HepG2 (cell line): ENCODE data around the gene GADD45A. TPM values are rescaled to one million over a fixed set of nuclear protein-coding genes. Genes with fewer than 3 reads are reported as not detected.

Experiments
- ATAC-seq: fragments of 200-7000 bp; cut with Tn5 transposase; 3 replicates; pipeline ENCODE4 v1.9.1; 2020; ENCODE audit warnings: mild to moderate bottlenecking, moderate library complexity
- BruUV-seq: library from RNA; stranded (reverse); fragments of 400-500 nt; replicated peaks from 2 replicates; lab custom pipeline; 2021; lab: Mats Ljungman, UMichigan
- CTCF ChIA-PET: fragments of 300-600 bp; formaldehyde crosslinking; extraction: SDS; loops from one replicate; lab custom pipeline; 2021; ENCODE audit warnings: low total read pairs, inconsistent platforms, low intra/inter-chr PET ratio; lab: Yijun Ruan, JAX
- POLR2A ChIA-PET: fragments of 350-600 bp; sonication (Branson Sonifier 250); formaldehyde crosslinking; loops from one replicate; lab custom pipeline; 2020; ENCODE audit warnings: antibody characterized with exemption, inconsistent platforms; lab: Yijun Ruan, JAX
- DNase-seq: peaks from one replicate; pipeline ENCODE4 v3.0.0-alpha.2; 2015; ENCODE audit warnings: low spot score
- FAIRE-seq: peaks from 3 replicates; lab custom pipeline; 2011; peaks lifted over from hg19 to GRCh38; lab: Jason Lieb, UNC
- H2AFZ ChIP-seq: one replicate; pipeline ENCODE4 v1.6.1; 2011; ENCODE audit warnings: low read length, inconsistent platforms
- H3K27ac ChIP-seq: fragments of 300-600 bp; 3 replicates; pipeline ENCODE4 v1.8.0; 2011; ENCODE audit warnings: mixed run types, mild to moderate bottlenecking, mixed read lengths, low read length, inconsistent platforms; ENCODE audit not compliant: insufficient read depth; ENCODE audit errors: extremely low read length
- H3K27me3 ChIP-seq, 2 experiments: fragments of 200-600 bp in 1 of 2; 2 replicates in 1 of 2; 3 replicates in 1 of 2; pipeline versions ENCODE4 v1.6.0 to v1.8.0; 2011; ENCODE audit warnings: low read length in 2 of 2, mild to moderate bottlenecking in 2 of 2, moderate library complexity in 2 of 2, inconsistent platforms in 1 of 2; ENCODE audit not compliant: insufficient read depth in 2 of 2, control insufficient read depth in 1 of 2
- H3K36me3 ChIP-seq, 2 experiments: fragments of 200-600 bp in 1 of 2; replicated peaks in 1 of 2; 2 replicates in 1 of 2; 3 replicates in 1 of 2; pipeline versions ENCODE4 v1.5.1 to v1.8.0; 2011; ENCODE audit warnings: low read length in 2 of 2, inconsistent platforms in 1 of 2; ENCODE audit not compliant: insufficient read depth in 2 of 2, control insufficient read depth in 1 of 2
- H3K4me1 ChIP-seq: 2 replicates; pipeline ENCODE4 v1.5.1; 2012; ENCODE audit warnings: low read length, inconsistent platforms; ENCODE audit not compliant: insufficient read depth
- H3K4me2 ChIP-seq: 2 replicates; pipeline ENCODE4 v1.6.0; 2011; ENCODE audit warnings: low read depth, low read length, inconsistent platforms
- H3K4me3 ChIP-seq, 3 experiments: fragments of 200-600 bp in 1 of 3; sonication (generic), shearing (Covaris generic) in 1 of 3; replicated peaks in 1 of 3; 2 replicates each; pipeline ENCODE4 v1.5.1; 2011 to 2016; ENCODE audit warnings: low read length in 3 of 3, inconsistent platforms in 2 of 3, low read depth in 2 of 3, mild to moderate bottlenecking in 2 of 3, control low read depth in 1 of 3, mixed read lengths in 1 of 3; ENCODE audit not compliant: insufficient read depth in 1 of 3
- H3K79me2 ChIP-seq: one replicate; pipeline ENCODE4 v1.6.1; 2011; ENCODE audit warnings: low read length, inconsistent platforms; ENCODE audit not compliant: insufficient read depth
- H3K9ac ChIP-seq: 2 replicates; pipeline ENCODE4 v1.6.0; 2011; ENCODE audit warnings: mild to moderate bottlenecking, low read depth, low read length, inconsistent platforms; ENCODE audit not compliant: insufficient read depth
- H3K9me3 ChIP-seq: 2 replicates; pipeline ENCODE4 v1.5.1; 2012; ENCODE audit warnings: mild to moderate bottlenecking, low read length
- H4K20me1 ChIP-seq: 2 replicates; pipeline ENCODE4 v1.6.0; 2011; ENCODE audit warnings: inconsistent platforms, mild to moderate bottlenecking, low read length, moderate library complexity; ENCODE audit not compliant: insufficient read depth
- CBX1 ChIP-seq: IDR thresholded peaks from one replicate; pipeline ENCODE4 v1.6.1; 2016; ENCODE audit warnings: antibody characterized with exemption, low read depth
- FLYWCH1 ChIP-seq: sonication (generic); formaldehyde crosslinking; IDR thresholded peaks from 2 replicates; pipeline ENCODE4 v1.8.1; 2023; ENCODE audit warnings: mild to moderate bottlenecking, missing genetic modification reagents
- HIVEP1 ChIP-seq: sonication (generic); formaldehyde crosslinking; IDR thresholded peaks from 2 replicates; pipeline ENCODE4 v1.4.0; 2020; ENCODE audit warnings: mild to moderate bottlenecking, missing genetic modification reagents
- KDM5A ChIP-seq: fragments of 200-600 bp; sonication (generic); IDR thresholded peaks from 2 replicates; pipeline ENCODE4 v1.7.0; 2018; ENCODE audit warnings: antibody characterized with exemption, mild to moderate bottlenecking, low read length, borderline replicate concordance
- KLF12 ChIP-seq: sonication (generic); formaldehyde crosslinking; IDR thresholded peaks from 2 replicates; pipeline ENCODE4 v1.4.0; 2020; ENCODE audit warnings: missing genetic modification reagents, borderline replicate concordance
- MBD4 ChIP-seq: IDR thresholded peaks from 2 replicates; pipeline ENCODE4 v1.6.1; 2012; ENCODE audit warnings: low read length, inconsistent platforms, borderline replicate concordance
- NCOA1 ChIP-seq: sonication (generic); formaldehyde crosslinking; IDR thresholded peaks from 2 replicates; pipeline ENCODE4 v1.9.0; 2021; ENCODE audit warnings: missing genetic modification reagents
- ZBTB21 ChIP-seq: sonication (generic); formaldehyde crosslinking; IDR thresholded peaks from 2 replicates; pipeline ENCODE4 v1.4.0; 2020; ENCODE audit warnings: missing genetic modification reagents
- ZNF713 ChIP-seq: sonication (generic); formaldehyde crosslinking; IDR thresholded peaks from 2 replicates; pipeline ENCODE4 v1.4.0; 2020; ENCODE audit warnings: mild to moderate bottlenecking, missing genetic modification reagents
- WGBS: methylation state at CpG from one replicate; pipeline ENCODE4 v1.1.6; 2017; ENCODE audit warnings: low lambda C conversion rate; 5-methylcytosine and 5-hydroxymethylcytosine counted together
- in situ Hi-C: cut with HindIII; loops from 2 replicates; pipeline ENCODE4 v1.10.0; 2017; ENCODE audit warnings: low pct_unique_long_range_greater_than_20kb; ENCODE audit not compliant: extremely low pct_ligation_motif_present
- intact Hi-C: fragments of 100-400 bp; cut with micrococcal nuclease; formaldehyde crosslinking; loops from one replicate; pipeline ENCODE4 v1.10.0; 2022; ENCODE audit not compliant: unreplicated experiment
- polyA plus RNA-seq, 8 experiments: library from polyadenylated mRNA; depleted of rRNA in 3 of 8; stranded (reverse) in 7 of 8; unstranded in 1 of 8; fragments of >200 nt; fragmentation: Illumina TruSeq in 4 of 8; extraction: Trizol in 4 of 8; gene quantifications; 2 replicates each; pipeline versions ENCODE4 v1.2.1 to v1.2.3, GENCODE V29; 2011 to 2016; ENCODE audit warnings: low read depth in 4 of 8, missing spikeins in 1 of 8, mixed read lengths in 1 of 8; ENCODE audit not compliant: insufficient read depth in 1 of 8
- total RNA-seq, 5 experiments: library from RNA; depleted of rRNA; stranded (reverse); fragments of >200 nt; fragmentation: Illumina TruSeq; extraction: Trizol; gene quantifications; 2 replicates each; pipeline ENCODE4 v1.2.3, GENCODE V29; 2016; ENCODE audit warnings: low read depth in 1 of 5
- TF ChIP-seq, protein P1 (sequence below): IDR thresholded peaks from 2 replicates; pipeline ENCODE4 v1.6.1; 2012; ENCODE audit warnings: low read depth, low read length, improper control_type of control experiment
- TF ChIP-seq, protein P2 (sequence below): sonication (generic); formaldehyde crosslinking; IDR thresholded peaks from 2 replicates; pipeline ENCODE4 v1.4.0; 2020; ENCODE audit warnings: missing genetic modification reagents
- TF ChIP-seq, protein P3 (sequence below): sonication (generic); formaldehyde crosslinking; IDR thresholded peaks from 2 replicates; pipeline ENCODE4 v1.5.0; 2020; ENCODE audit warnings: mild to moderate bottlenecking, missing genetic modification reagents
- TF ChIP-seq, protein P4 (sequence below): sonication (generic); formaldehyde crosslinking; IDR thresholded peaks from 2 replicates; pipeline ENCODE4 v1.9.0; 2022; ENCODE audit warnings: low read depth, missing genetic modification reagents

GADD45A gene
- total and polyA plus RNA-seq, 2 of the 13 experiments (the other 11 are each of a cell fraction or from before 2014, with no cell fraction given) = 33.2 to 46.2 TPM

DNA sequence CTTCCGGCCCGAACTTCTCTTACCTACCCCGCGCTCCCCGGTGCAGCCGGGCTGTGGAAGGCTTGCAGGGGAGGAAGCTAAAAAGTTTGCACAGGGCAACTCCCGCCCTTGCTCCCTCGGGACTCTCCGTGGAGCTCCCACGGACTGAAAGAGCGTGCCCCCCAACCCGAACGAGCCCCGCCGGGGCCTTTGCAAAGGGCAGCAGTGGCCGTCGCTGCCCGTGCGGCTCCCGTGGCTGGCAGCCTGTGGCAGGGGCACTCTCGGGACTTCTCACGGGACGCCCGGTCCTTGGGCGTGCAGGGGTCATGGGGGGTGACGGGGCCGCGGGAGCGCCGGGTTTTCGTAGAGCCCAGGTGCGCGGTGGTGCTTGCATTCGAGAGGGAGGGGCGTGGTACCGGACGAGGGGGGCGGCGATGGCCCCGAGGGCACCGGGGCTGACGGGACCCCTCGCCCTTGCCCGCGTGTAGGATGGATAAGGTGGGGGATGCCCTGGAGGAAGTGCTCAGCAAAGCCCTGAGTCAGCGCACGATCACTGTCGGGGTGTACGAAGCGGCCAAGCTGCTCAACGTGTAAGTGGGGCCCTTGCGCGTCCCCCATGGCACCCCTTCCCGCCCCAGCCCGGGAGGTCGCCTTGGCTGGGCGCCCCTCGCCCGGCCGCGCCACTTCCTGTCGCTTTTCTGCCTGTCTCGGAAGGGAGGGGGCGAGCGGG lies 711 bp downstream of the GADD45A start:
- FAIRE-seq = no peak
- Histone ChIP-seq H3K27ac (peak overlapping the region; percentile 96), H4K20me1 (peaks cover 15% of the 10 kb centered on the region), H3K27me3 (no peaks in the 10 kb centered on the region; a peak in 1 of 5 replicates), H3K79me2 (peaks cover 28% of the 10 kb centered on the region), H3K36me3 (peaks cover 1 to 14% of the 10 kb centered on the region in 2 experiments; a peak in 2 of 5 replicates), H3K4me3 (peak overlapping the region; percentile 97 to 99 (median 98)), H3K4me2 (peak overlapping the region; percentile 96), H3K9ac (peak overlapping the region; percentile 98), H2AFZ (no peak overlapping the region), H3K9me3 (no peaks in the 10 kb centered on the region), H3K4me1 (peaks cover 60% of the 10 kb centered on the region)
- in situ Hi-C loops (loop anchor here (5.0 to 10.0 kb wide), 2 partner anchors 77 to 121 kb away; no protein-coding TSS in a partner anchor), intact Hi-C loops (loop anchor here (1.0 to 5.0 kb wide), 3 partner anchors 21 to 258 kb away; no protein-coding TSS in a partner anchor)
- WGBS = 0% methylated on average over 8 of the region's 65 CpGs
- POLR2A ChIA-PET = interaction anchor here (0.6 to 4.3 kb wide), 39 partner anchors 11 to 270 kb away, joined by 3 to 114 read pairs (median 5); no protein-coding TSS in a partner anchor
- TSS peak; percentile 59 for BruUV-seq
- CTCF ChIA-PET = no interaction called here
- peak; percentile 20 for ATAC-seq
- DNase-seq = no peak
- TF ChIP-seq KDM5A (0 out of 2 replicates have a peak, but pooled peaks have one; percentile 20), ZBTB21 (CRISPR knock-in tag) (no peak), FLYWCH1 (CRISPR knock-in tag) (0 out of 2 replicates have a peak, but pooled peaks have one; percentile 28), CBX1 (peak; percentile 36), MBD4 (no peak), ZNF713 (CRISPR knock-in tag) (no peak), NCOA1 (CRISPR knock-in tag) (peak; percentile 65; the same call in 1 of the 2 replicates), HIVEP1 (CRISPR knock-in tag) (no peak), KLF12 (CRISPR knock-in tag) (0 out of 2 replicates have a peak, but pooled peaks have one; percentile 0)
- TF ChIP-seq, protein P1, sequence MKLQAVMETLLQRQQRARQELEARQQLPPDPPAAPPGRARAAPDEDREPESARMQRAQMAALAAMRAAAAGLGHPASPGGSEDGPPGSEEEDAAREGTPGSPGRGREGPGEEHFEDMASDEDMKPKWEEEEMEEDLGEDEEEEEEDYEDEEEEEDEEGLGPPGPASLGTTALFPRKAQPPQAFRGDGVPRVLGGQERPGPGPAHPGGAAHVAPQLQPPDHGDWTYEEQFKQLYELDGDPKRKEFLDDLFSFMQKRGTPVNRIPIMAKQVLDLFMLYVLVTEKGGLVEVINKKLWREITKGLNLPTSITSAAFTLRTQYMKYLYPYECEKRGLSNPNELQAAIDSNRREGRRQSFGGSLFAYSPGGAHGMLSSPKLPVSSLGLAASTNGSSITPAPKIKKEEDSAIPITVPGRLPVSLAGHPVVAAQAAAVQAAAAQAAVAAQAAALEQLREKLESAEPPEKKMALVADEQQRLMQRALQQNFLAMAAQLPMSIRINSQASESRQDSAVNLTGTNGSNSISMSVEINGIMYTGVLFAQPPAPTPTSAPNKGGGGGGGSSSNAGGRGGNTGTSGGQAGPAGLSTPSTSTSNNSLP = no peak
- TF ChIP-seq, protein P2, sequence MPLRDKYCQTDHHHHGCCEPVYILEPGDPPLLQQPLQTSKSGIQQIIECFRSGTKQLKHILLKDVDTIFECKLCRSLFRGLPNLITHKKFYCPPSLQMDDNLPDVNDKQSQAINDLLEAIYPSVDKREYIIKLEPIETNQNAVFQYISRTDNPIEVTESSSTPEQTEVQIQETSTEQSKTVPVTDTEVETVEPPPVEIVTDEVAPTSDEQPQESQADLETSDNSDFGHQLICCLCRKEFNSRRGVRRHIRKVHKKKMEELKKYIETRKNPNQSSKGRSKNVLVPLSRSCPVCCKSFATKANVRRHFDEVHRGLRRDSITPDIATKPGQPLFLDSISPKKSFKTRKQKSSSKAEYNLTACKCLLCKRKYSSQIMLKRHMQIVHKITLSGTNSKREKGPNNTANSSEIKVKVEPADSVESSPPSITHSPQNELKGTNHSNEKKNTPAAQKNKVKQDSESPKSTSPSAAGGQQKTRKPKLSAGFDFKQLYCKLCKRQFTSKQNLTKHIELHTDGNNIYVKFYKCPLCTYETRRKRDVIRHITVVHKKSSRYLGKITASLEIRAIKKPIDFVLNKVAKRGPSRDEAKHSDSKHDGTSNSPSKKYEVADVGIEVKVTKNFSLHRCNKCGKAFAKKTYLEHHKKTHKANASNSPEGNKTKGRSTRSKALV (CRISPR knock-in tag) = 0 out of 2 replicates have a peak, but pooled peaks have one; percentile 8
- TF ChIP-seq, protein P3, sequence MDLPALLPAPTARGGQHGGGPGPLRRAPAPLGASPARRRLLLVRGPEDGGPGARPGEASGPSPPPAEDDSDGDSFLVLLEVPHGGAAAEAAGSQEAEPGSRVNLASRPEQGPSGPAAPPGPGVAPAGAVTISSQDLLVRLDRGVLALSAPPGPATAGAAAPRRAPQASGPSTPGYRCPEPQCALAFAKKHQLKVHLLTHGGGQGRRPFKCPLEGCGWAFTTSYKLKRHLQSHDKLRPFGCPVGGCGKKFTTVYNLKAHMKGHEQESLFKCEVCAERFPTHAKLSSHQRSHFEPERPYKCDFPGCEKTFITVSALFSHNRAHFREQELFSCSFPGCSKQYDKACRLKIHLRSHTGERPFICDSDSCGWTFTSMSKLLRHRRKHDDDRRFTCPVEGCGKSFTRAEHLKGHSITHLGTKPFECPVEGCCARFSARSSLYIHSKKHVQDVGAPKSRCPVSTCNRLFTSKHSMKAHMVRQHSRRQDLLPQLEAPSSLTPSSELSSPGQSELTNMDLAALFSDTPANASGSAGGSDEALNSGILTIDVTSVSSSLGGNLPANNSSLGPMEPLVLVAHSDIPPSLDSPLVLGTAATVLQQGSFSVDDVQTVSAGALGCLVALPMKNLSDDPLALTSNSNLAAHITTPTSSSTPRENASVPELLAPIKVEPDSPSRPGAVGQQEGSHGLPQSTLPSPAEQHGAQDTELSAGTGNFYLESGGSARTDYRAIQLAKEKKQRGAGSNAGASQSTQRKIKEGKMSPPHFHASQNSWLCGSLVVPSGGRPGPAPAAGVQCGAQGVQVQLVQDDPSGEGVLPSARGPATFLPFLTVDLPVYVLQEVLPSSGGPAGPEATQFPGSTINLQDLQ (CRISPR knock-in tag) = no peak
- TF ChIP-seq, protein P4, sequence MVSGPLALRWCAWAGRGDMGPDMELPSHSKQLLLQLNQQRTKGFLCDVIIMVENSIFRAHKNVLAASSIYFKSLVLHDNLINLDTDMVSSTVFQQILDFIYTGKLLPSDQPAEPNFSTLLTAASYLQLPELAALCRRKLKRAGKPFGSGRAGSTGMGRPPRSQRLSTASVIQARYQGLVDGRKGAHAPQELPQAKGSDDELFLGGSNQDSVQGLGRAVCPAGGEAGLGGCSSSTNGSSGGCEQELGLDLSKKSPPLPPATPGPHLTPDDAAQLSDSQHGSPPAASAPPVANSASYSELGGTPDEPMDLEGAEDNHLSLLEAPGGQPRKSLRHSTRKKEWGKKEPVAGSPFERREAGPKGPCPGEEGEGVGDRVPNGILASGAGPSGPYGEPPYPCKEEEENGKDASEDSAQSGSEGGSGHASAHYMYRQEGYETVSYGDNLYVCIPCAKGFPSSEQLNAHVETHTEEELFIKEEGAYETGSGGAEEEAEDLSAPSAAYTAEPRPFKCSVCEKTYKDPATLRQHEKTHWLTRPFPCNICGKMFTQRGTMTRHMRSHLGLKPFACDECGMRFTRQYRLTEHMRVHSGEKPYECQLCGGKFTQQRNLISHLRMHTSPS (CRISPR knock-in tag) = peak; percentile 15; the same call in 1 of the 2 replicates
